ENCODE results near the gene RUFY1. TPM values are rescaled to one million over a fixed set of nuclear protein-coding genes. Genes with fewer than 3 reads are reported as not detected.

The RUFY1 gene
- polyA plus RNA-seq, 1 donor from 2014 or later, result 31.3 TPM

- no peak overlapping the region for H2AFZ ChIP-seq (ENCODE audit: low read depth, low read length)
- H3K27me3 ChIP-seq (ENCODE audit: insufficient read depth, low read depth, low read length), result no peaks in the 10 kb centered on the region
These were observed 44.6 kb upstream of the RUFY1 start for GRCh38 chr5:179505636-179506261.

GRCh38 chr5:179509239-179509638, 41.1 kb upstream of the RUFY1 start:
- TF ChIP-seq MXI1 (conservative IDR thresholded peaks at IDR 0.05; ENCODE audit: poor library complexity, severe bottlenecking), result no peak
- TF ChIP-seq POLR2AphosphoS5 (IDR thresholded peaks at IDR 0.05), result no peak
- no peak for TF ChIP-seq REST (IDR thresholded peaks at IDR 0.05; ENCODE audit: borderline replicate concordance)
- TF ChIP-seq SMC3 (conservative IDR thresholded peaks at IDR 0.05; ENCODE audit: poor library complexity), result no peak
- TF ChIP-seq CTCF (IDR thresholded peaks at IDR 0.05; ENCODE audit: poor library complexity, severe bottlenecking), result no peak
- TF ChIP-seq RAD21 (conservative IDR thresholded peaks at IDR 0.05), result no peak
- no peak for TF ChIP-seq EZH2 (IDR thresholded peaks at IDR 0.05; ENCODE audit: borderline replicate concordance, insufficient read depth, low read length, poor library complexity, severe bottlenecking)
- no peak for TF ChIP-seq EP300 (conservative IDR thresholded peaks at IDR 0.05; ENCODE audit: poor library complexity, severe bottlenecking)
- no peak for TF ChIP-seq TAF1 (IDR thresholded peaks at IDR 0.05; ENCODE audit: low read depth)
- H2AFZ ChIP-seq (ENCODE audit: low read depth, low read length), result no peak overlapping the region
- H3K27me3 ChIP-seq (ENCODE audit: insufficient read depth, low read depth, low read length), result no peaks in the 10 kb centered on the region
- H3K9ac ChIP-seq (ENCODE audit: low read length), result no peak overlapping the region
- no peaks in the 10 kb centered on the region for H3F3A ChIP-seq (ENCODE audit: insufficient read depth, low read length, poor library complexity, severe bottlenecking)
- no peak overlapping the region for H3K4me2 ChIP-seq (ENCODE audit: low read length)
- no peaks in the 10 kb centered on the region for H3K36me3 ChIP-seq (ENCODE audit: insufficient read depth, low read length)
- H3K4me3 ChIP-seq (ENCODE audit: low read length), result no peak overlapping the region
- H3K27ac ChIP-seq (ENCODE audit: low read length), result no peak overlapping the region
- H3K79me2 ChIP-seq (replicated peaks; ENCODE audit: insufficient read depth, low read length), result no peaks in the 10 kb centered on the region
- H3K9me2 ChIP-seq (ENCODE audit: insufficient read depth, low read length), result no peaks in the 10 kb centered on the region
- no peaks in the 10 kb centered on the region for H4K20me1 ChIP-seq (ENCODE audit: insufficient read depth)
- H3K9me3 ChIP-seq (ENCODE audit: low read length), result no peaks in the 10 kb centered on the region

More at GRCh38 chr5:179505636-179506261, 44.6 kb upstream of the RUFY1 start:
- Histone ChIP-seq H3F3A (ENCODE audit: insufficient read depth, low read length, poor library complexity, severe bottlenecking) (no peaks in the 10 kb centered on the region), H3K9ac (ENCODE audit: low read length) (no peak overlapping the region), H3K79me2 (replicated peaks; ENCODE audit: insufficient read depth, low read length) (no peaks in the 10 kb centered on the region), H3K9me3 (ENCODE audit: low read length) (no peaks in the 10 kb centered on the region), H3K36me3 (ENCODE audit: insufficient read depth, low read length) (no peaks in the 10 kb centered on the region), H3K27ac (ENCODE audit: low read length) (no peak overlapping the region), H3K9me2 (ENCODE audit: insufficient read depth, low read length) (no peaks in the 10 kb centered on the region), H3K4me2 (ENCODE audit: low read length) (no peak overlapping the region), H4K20me1 (ENCODE audit: insufficient read depth) (no peaks in the 10 kb centered on the region), H3K4me3 (ENCODE audit: low read length) (no peak overlapping the region)
- TF ChIP-seq EZH2 (IDR thresholded peaks at IDR 0.05; ENCODE audit: borderline replicate concordance, insufficient read depth, low read length, poor library complexity, severe bottlenecking), result no peak
- no peak for TF ChIP-seq SMC3 (conservative IDR thresholded peaks at IDR 0.05; ENCODE audit: poor library complexity)
- TF ChIP-seq RAD21 (conservative IDR thresholded peaks at IDR 0.05), result no peak
- TF ChIP-seq REST (IDR thresholded peaks at IDR 0.05; ENCODE audit: borderline replicate concordance), result no peak

Data from neural cell (in vitro differentiated cells).